Thyroid gland (tissue), 4 donors: Measurements from ENCODE around the gene THBD. TPM values are rescaled to one million over a fixed set of nuclear protein-coding genes. Genes with fewer than 3 reads are reported as not detected.

Experiments
- DNase-seq, 2 donors: peaks; one replicate each; pipeline ENCODE4 v3.0.0-alpha.2; 2019
- H3K27ac ChIP-seq, 3 donors: fragments of 200-600 bp; sonication (generic); 1 replicate in 2 of 3; 2 replicates in 1 of 3; pipeline ENCODE4 v1.5.1; 2016 to 2019; ENCODE audit warnings: mild to moderate bottlenecking in 1 of 3, moderate library complexity in 1 of 3
- H3K27me3 ChIP-seq: fragments of 200-600 bp; sonication (generic); one replicate; pipeline ENCODE4 v1.5.1; 2019
- H3K36me3 ChIP-seq, 2 donors: fragments of 200-600 bp; sonication (generic); one replicate each; pipeline ENCODE4 v1.5.1; 2016 to 2019
- H3K4me1 ChIP-seq, 2 donors: fragments of 200-600 bp; sonication (generic); one replicate each; pipeline ENCODE4 v1.5.1; 2017 to 2019
- H3K4me3 ChIP-seq, 3 donors: fragments of 200-600 bp; sonication (generic); replicated peaks in 1 of 3; 1 replicate in 2 of 3; 2 replicates in 1 of 3; pipeline ENCODE4 v1.5.1; 2016; ENCODE audit warnings: mild to moderate bottlenecking in 1 of 3
- H3K9me3 ChIP-seq: fragments of 200-600 bp; sonication (generic); one replicate; pipeline ENCODE4 v1.5.1; 2017
- POLR2A ChIP-seq, 2 donors: fragments of 450-650 bp; IDR thresholded peaks; one replicate each; pipeline ENCODE4 v1.6.1; 2017; ENCODE audit warnings: antibody characterized with exemption in 2 of 2, mild to moderate bottlenecking in 2 of 2, moderate library complexity in 1 of 2
- WGBS, 2 donors: methylation state at CpG; one replicate each; pipeline ENCODE4 v1.1.5; 2017; 5-methylcytosine and 5-hydroxymethylcytosine counted together
- intact Hi-C: fragments of 100-400 bp; cut with DNase I; formaldehyde crosslinking; loops from one replicate; pipeline ENCODE4 v1.15.1; 2023
- total RNA-seq, 4 donors: library from RNA; depleted of rRNA; stranded (reverse); fragments of >200 nt; gene quantifications; one replicate each; pipeline ENCODE4 v1.2.3, GENCODE V29; 2016
- TF ChIP-seq, protein P1 (sequence below), 6 experiments: fragments of 200-600 bp in 3 of 6; fragments of 450-650 bp in 3 of 6; sonication (generic) in 3 of 6; IDR thresholded peaks; one replicate each; pipeline ENCODE4 v1.5.1; 2016 to 2019; ENCODE audit warnings: antibody characterized with exemption in 6 of 6, mild to moderate bottlenecking in 2 of 6, inconsistent platforms in 1 of 6, moderate library complexity in 1 of 6

The THBD gene
- total RNA-seq, 4 donors from 2014 or later = 30.4 to 78.5 (median 72.2) TPM

DNA sequence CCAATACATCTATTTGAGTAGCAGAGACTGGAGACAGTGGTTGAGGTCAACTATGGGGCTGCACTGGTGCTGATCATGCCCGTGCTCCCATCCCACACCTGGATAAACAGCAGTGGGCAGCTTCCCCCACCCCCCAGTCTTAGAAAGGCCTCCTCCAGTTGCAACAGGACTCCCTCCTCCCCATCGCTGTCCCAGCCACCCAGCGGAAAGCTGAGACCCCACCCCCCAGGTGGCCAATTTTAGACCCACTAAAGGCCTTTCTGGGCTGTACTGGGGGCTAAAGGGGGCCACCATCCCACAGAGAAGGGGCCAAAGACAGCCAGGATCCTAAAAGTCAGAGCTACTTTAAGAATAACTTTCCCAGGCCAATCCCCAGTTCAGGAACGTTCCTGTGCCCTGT, 15.6 kb downstream of the THBD start:
- Histone ChIP-seq H3K4me1 (peaks cover 0 to 13% of the 10 kb centered on the region in 2 donors), H3K27me3 (no peaks in the 10 kb centered on the region), H3K36me3 (no peaks in the 10 kb centered on the region), H3K27ac (no peak overlapping the region), H3K4me3 (no peak overlapping the region), H3K9me3 (no peaks in the 10 kb centered on the region)
- DNase-seq = no peak
- intact Hi-C loops = loop anchor here (10.0 kb wide), 1 partner anchor 339 kb away; no protein-coding TSS in a partner anchor
- WGBS, 2 donors = 100% methylated on average over 2 to 4 of the region's 4 CpGs
- TF ChIP-seq, protein P1, sequence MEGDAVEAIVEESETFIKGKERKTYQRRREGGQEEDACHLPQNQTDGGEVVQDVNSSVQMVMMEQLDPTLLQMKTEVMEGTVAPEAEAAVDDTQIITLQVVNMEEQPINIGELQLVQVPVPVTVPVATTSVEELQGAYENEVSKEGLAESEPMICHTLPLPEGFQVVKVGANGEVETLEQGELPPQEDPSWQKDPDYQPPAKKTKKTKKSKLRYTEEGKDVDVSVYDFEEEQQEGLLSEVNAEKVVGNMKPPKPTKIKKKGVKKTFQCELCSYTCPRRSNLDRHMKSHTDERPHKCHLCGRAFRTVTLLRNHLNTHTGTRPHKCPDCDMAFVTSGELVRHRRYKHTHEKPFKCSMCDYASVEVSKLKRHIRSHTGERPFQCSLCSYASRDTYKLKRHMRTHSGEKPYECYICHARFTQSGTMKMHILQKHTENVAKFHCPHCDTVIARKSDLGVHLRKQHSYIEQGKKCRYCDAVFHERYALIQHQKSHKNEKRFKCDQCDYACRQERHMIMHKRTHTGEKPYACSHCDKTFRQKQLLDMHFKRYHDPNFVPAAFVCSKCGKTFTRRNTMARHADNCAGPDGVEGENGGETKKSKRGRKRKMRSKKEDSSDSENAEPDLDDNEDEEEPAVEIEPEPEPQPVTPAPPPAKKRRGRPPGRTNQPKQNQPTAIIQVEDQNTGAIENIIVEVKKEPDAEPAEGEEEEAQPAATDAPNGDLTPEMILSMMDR (IDR thresholded peaks at IDR 0.05) = no peak
- no peak for TF ChIP-seq POLR2A (IDR thresholded peaks at IDR 0.05)

DNA sequence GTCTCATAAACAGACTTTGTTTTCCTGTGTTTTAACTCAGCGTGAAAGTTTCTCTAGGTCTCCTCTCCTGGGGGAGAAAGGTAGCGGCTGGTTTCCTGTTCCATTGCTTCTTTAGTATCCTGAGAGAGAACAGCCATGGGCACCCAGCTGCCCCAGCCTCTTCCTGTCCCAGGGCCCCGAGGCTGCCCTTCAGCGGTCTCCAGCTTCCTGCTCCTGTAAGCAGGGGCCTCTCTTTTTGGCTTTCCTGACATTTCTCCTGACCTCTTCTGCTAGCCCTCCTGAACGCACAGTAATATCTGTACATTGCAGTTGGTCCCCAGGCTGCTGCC, 16.8 kb downstream of the THBD start:
- WGBS, 2 donors = 69 to 81% methylated on average over 5 of the region's 5 CpGs
- Histone ChIP-seq H3K4me3 (no peak overlapping the region), H3K27me3 (no peaks in the 10 kb centered on the region), H3K9me3 (no peaks in the 10 kb centered on the region), H3K36me3 (no peaks in the 10 kb centered on the region), H3K4me1 (peaks cover 0 to 13% of the 10 kb centered on the region in 2 donors), H3K27ac (no peak overlapping the region)
- TF ChIP-seq, protein P1 (IDR thresholded peaks at IDR 0.05) = no peak
- no peak for TF ChIP-seq POLR2A (IDR thresholded peaks at IDR 0.05)
- intact Hi-C loops = loop anchor here (10.0 kb wide), 1 partner anchor 338 kb away; no protein-coding TSS in a partner anchor
- DNase-seq = no peak

DNA sequence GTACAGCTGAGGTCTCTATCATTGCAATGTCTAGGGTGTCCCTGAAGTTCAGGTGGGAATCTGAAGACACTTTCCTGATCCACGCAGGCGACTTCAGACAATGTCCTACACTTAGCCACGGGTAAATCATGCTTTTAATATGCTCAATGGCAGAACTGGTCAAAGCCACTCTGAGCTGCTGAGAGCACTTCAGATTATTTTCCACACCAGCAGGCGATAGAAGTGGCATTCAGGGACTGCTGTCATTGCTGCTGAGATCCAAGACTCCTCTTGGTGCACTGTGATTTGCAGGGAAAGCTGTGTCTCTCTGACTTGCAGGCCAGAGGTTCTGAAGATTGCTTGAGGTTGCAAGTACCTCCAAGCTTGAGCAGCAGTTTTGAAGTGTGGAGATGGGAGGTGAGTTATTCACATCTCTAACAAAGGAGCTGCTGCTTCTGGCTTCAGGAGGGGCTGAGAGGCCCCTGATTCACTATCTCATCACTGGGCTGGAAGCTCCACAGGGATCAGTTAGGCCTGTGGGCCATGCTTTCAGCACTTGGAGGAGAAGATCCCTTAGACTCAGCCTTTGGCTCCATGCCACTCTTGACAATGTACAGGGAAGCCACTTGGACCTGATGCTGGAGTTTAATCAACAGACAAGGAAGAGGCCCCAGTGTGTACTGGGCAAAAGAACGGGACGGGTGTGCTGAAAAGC, 17.3 kb downstream of the THBD start:
- TF ChIP-seq, protein P1 (IDR thresholded peaks at IDR 0.05) = no peak
- no peak for TF ChIP-seq POLR2A (IDR thresholded peaks at IDR 0.05)
- no peaks in the 10 kb centered on the region for H3K9me3 ChIP-seq
- H3K36me3 ChIP-seq = no peaks in the 10 kb centered on the region
- peaks cover 0 to 13% of the 10 kb centered on the region in 2 donors for H3K4me1 ChIP-seq
- peak; percentile 45 to 52 for DNase-seq
- H3K27ac ChIP-seq = no peak overlapping the region
- WGBS, 2 donors = 56 to 57% methylated on average over 6 of the region's 6 CpGs
- no peak overlapping the region for H3K4me3 ChIP-seq
- intact Hi-C loops = loop anchor here (10.0 kb wide), 1 partner anchor 337 kb away; no protein-coding TSS in a partner anchor
- H3K27me3 ChIP-seq = no peaks in the 10 kb centered on the region

DNA sequence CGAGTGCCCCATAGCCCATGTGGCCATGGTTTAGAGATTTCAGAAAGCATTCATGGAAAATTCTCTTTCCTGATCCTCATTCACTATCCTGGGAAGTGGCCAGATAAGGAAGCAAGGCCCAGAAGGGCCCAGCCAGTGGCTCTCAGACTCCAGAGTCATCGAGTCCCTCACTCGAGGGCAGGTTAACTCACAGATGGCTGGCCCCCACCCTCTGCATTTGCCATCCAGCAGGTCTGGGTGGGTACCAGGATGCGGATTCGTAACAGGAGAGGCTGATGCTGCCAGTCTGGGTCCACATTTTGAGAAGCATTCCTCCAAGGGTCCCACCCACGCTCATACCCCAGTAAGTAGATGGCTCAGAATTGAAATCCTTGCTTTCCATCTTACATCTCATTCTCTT, 18.1 kb downstream of the THBD start:
- no peak for TF ChIP-seq POLR2A (IDR thresholded peaks at IDR 0.05)
- TF ChIP-seq, protein P1 (IDR thresholded peaks at IDR 0.05) = no peak
- 92 to 97% methylated on average over 6 of the region's 6 CpGs for WGBS, 2 donors
- DNase-seq = no peak
- no peaks in the 10 kb centered on the region for H3K27me3 ChIP-seq
- H3K27ac ChIP-seq = no peak overlapping the region
- H3K9me3 ChIP-seq = no peaks in the 10 kb centered on the region
- intact Hi-C loops = loop anchor here (10.0 kb wide), 1 partner anchor 337 kb away; no protein-coding TSS in a partner anchor
- peaks cover 0 to 13% of the 10 kb centered on the region in 2 donors for H3K4me1 ChIP-seq
- no peaks in the 10 kb centered on the region for H3K36me3 ChIP-seq
- H3K4me3 ChIP-seq = no peak overlapping the region

DNA sequence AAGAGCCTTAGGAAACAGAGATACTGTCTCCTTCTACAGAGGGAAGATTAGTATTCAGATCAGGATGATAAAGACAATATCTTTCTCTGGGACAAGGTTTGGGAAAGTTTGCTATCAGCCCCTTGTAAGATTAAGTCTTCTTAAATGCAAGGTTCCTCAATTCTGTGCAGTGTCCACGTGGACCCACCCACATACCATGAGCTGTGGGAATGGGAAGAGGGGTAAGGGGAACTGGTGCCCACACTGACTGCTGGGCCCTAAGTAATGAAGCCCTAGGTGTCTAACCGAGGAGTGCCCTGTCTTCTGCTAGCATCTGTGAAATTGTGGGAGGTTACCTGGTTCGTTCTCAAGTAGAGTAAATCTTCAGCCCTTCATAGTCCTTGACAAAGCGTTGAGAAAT, 20.1 kb downstream of the THBD start:
- H3K27me3 ChIP-seq = no peaks in the 10 kb centered on the region
- intact Hi-C loops = no loop called here
- H3K27ac ChIP-seq = no peak overlapping the region
- TF ChIP-seq, protein P1 (IDR thresholded peaks at IDR 0.05) = no peak
- no peak for TF ChIP-seq POLR2A (IDR thresholded peaks at IDR 0.05)
- WGBS, 2 donors = 68 to 71% methylated on average over 4 of the region's 4 CpGs
- DNase-seq = no peak
- H3K4me3 ChIP-seq = no peak overlapping the region
- H3K36me3 ChIP-seq = no peaks in the 10 kb centered on the region
- peaks cover 0 to 5% of the 10 kb centered on the region in 2 donors for H3K4me1 ChIP-seq
- H3K9me3 ChIP-seq = no peaks in the 10 kb centered on the region
